GM19193 (cell line): ENCODE results near the gene NEK11.

Experiments
- POLR2A ChIP-seq: IDR thresholded peaks from 4 replicates; pipeline ENCODE4 v1.6.1; 2011; ENCODE audit not compliant: insufficient read depth, insufficient read length; ENCODE audit errors: extremely low read depth

Gene NEK11

GRCh38 chr3:131224886-131225550, 198.3 kb downstream of the NEK11 start:
- TF ChIP-seq POLR2A, result no peak

DNA sequence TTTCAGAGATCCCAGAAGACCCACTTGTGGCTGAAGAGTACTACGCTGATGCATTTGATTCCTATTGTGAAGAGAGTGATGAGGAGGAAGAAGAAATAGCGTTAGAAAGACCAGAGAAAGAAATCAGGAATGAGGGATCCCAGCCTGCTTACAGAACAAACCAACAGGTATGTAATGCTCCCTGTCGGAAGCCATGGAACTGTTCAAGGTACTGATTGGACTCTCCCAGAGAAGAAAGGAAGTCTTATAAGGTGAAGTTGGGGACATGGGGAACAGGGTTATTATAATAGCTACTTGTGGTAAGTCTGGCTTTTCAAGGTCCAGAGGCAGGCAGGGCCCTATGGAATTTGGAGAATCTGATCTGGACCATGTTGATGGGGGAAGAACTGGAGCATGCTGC, 201.8 kb downstream of the NEK11 start:
- no peak for TF ChIP-seq POLR2A

DNA sequence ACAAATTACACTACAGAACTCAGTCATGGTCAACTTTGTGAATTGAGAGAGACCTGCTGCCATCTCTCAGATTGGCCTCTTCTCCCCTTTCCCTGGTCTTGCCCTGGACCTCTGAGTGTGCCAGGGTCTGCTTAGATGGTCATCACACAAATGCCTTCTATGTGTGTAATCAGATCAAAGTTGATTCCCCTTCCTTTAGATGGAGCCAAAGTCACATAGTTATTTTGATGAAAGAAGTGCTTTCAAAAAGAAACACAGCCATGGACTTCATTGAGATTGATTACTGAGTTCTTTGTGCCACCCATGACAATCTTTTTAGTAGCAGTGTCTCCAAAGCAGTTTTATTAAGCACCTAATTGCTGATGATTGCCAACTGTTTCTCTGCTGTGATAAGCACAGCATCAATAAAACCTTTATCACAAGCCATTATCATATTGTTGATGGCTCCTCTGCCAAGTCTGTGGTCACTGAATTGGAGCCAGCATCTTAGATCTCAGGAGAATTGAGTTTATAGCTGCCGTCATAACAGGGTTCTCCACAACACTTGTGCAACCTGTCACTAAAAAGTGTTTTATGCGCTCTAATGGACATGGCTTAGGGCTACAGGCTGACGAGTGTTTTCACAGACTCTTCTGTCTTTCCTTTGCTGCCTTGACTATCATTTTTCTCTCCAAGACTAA, 205.2 kb downstream of the NEK11 start:
- no peak for TF ChIP-seq POLR2A

- no peak for TF ChIP-seq POLR2A
Observed at GRCh38 chr3:131232711-131233267, 206.1 kb downstream of the NEK11 start.

DNA sequence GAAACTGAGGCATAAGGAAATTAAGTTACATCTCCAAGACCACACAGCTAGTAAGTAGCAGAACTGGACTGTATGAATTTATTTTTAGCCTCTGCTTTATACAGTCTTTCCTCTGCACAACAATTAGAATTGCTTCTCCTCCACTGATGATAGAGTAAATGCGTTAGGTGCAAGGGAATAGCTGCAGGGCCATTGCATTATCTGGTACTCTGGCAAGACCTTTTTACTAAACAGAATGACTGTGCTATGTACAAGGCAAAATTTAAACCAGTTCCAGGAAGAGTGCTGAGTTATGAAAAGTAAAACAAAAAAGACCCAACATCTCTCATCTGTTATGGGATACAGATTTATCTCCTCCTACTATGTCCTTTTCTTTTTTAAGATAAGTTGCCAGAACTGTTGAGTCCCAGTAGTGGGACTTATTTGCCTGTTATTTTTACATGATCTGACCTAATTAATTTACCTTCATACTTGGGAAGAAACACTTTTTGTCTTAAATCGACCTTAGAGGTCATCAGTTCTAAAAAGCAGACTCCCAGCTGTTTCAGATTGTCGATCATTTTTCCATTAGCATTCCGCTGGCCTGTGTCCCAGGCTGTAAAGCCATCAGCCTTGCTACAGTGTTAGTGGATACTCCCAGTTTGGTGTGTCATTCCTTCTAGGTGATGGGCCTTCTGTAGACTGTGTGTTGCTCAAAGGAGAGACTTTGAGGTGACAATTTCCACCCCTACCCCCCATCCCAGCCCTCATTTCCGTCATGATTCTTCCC, 207.4 kb downstream of the NEK11 start:
- TF ChIP-seq POLR2A, result no peak

DNA sequence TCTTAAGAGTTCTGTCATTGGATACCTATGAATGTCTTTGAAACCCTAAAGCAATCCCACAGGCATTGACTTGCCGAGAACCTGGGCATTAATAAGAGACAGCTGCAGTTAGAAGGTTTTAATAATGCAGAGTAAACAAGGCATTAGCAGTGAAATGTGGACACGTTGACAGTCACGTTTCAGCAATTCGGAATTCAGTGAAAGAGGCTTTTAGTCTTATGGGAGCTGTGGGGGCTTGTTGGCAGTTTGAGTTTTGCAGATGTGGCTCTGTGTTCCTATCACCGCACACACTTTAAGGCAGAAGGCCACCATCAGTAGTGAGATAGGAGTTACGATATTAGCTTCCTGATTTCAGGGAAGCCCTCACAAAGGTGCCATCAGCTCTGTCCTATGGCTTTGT, 209.7 kb downstream of the NEK11 start:
- no peak for TF ChIP-seq POLR2A

- no peak for TF ChIP-seq POLR2A
Observed at GRCh38 chr3:131238496-131238895, 211.8 kb downstream of the NEK11 start.

DNA sequence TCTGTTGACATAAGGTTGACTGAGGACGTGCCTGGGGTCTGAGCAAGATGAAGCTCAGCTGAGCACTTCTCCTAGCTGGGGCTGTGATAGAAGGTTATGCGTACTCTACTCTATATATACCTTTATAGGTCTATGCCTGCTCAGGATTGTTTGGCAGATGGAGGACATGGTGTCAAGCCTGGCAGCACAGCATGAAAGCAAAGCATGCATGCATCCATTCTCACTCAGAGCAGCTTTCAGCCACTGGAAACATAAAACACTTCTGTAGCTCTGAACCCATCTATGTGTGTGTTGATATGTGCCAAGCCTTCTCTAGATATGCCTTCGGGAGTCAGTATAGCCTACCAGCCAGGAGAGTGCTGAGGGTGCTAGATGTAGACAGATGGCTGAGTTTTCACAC, 212.6 kb downstream of the NEK11 start:
- TF ChIP-seq POLR2A, result no peak

- TF ChIP-seq POLR2A, result no peak
Observed at GRCh38 chr3:131242201-131242600, 215.5 kb downstream of the NEK11 start.

DNA sequence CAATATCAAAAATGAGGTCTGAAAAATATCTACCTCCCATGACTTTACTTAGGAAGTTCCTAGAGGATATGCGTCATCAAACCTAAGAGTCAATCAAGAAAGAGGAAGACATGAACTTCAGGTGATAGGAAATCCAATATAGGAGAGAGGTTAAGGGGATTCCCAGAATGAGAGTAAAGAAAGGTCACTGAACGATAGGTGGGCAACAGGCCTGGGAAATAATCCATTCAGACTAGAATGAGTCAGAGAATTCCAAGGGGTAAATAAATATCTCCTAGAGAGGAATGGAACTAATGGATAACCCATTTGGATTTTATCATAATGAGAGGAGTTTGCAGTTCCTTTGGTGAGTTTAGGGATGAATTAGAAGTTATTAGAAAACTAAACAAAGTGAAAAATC, 223.8 kb downstream of the NEK11 start:
- TF ChIP-seq POLR2A, result no peak

DNA sequence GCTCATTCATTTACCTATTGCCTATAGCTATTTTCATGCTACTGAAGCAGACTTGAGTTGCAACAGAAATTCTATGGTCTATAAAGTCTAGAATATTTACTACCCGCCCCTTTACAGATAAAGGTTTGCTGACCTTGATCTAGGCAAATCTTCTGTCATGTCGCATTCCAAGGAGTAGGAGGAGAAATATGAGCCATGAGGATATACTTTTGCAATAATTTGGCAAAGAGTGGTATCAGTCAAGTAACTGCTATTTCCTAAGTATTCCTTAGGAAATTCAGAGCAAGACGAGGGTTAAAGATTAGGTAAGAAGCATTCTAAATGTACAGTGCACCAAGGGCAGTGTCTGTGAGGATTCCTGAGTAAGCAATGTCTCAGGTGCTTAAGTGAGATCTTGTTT, 233.8 kb downstream of the NEK11 start:
- no peak for TF ChIP-seq POLR2A

- TF ChIP-seq POLR2A, result no peak
Observed at GRCh38 chr3:131261104-131261503, 234.4 kb downstream of the NEK11 start.

DNA sequence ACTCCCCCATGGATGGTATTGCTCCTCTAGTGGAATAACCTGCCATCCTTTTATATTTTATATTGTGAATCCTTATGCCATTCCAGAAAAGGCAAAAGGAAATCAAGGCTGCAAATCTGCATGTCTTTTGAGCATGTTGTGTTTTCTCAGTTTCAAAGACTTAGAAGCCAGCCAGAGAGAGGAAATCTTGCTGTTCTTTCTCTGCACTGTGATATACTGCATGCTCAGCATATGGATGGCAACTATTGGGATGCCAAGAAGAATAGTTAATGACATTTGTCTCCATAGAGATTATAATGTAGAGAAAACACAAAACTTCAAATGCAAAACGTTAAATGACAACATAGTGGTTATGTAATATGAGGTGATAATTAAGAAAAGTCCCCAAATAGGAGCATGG, 248.9 kb downstream of the NEK11 start:
- no peak for TF ChIP-seq POLR2A

DNA sequence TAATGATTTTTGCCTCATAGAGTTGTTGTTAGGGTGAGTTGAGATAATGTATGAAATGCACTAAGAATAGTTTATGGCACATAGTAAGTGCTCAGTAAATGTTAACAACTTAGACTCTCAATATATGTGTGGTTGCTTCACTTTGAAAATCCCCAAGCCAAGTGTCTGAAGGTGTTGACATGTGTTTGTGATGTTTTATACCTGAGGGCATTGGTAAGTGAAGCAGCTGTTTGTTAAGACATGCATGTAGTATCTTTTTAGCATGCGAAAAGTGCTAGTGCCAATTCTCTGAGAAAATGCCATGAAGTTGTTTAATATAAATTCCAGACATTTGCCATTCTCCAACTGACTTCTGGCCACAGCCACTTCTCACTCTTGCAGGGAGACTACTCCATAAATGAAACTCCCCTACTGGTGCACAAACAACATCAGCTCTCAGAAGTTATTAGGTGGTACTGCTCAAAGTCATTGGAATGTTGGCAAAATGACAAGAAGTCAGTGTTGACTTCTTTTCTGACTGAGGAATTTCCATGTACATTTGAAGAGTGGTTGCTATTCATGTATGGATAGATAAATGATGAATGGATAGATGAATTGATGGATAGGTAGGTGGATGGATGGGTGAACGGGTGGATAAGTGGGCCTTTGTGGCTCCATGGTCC, 251.3 kb downstream of the NEK11 start:
- TF ChIP-seq POLR2A, result no peak

- no peak for TF ChIP-seq POLR2A
Observed at GRCh38 chr3:131279577-131279976, 252.9 kb downstream of the NEK11 start.
